ENCODE results near the gene KAT7. TPM values are rescaled to one million over a fixed set of nuclear protein-coding genes. Genes with fewer than 3 reads are reported as not detected.
A peak's percentile ranks its signal among the peaks of the same experiment; 100 is the strongest.

The KAT7 gene
- total RNA-seq, 1 experiment from 2014 or later: 38.1 TPM

- no peak for DNase-seq (ENCODE audit: low read depth)
These were observed 54.4 kb downstream of the KAT7 start for GRCh38 chr17:49842846-49843245.

- DNase-seq (ENCODE audit: low read depth): no peak
These were observed 55.4 kb downstream of the KAT7 start for GRCh38 chr17:49843774-49844350.

GRCh38 chr17:49845321-49845720, 56.8 kb downstream of the KAT7 start:
- DNase-seq (ENCODE audit: low read depth): no peak

- no peak for DNase-seq (ENCODE audit: low read depth)
These were observed 58.6 kb downstream of the KAT7 start for GRCh38 chr17:49846938-49847712.

- DNase-seq (ENCODE audit: low read depth): no peak
These were observed 59.6 kb downstream of the KAT7 start, which contains the start of gene TAC4 for GRCh38 chr17:49848019-49848473. TSS of gene TAC4 (minus strand) at chr17:49848069. CDS start at chr17:49848017, 52 bp downstream.

- DNase-seq (ENCODE audit: low read depth): no peak
These were observed 60.3 kb downstream of the KAT7 start for GRCh38 chr17:49848739-49849138.

- no peak for DNase-seq (ENCODE audit: low read depth)
These were observed 61.7 kb downstream of the KAT7 start for GRCh38 chr17:49850218-49850610.

GRCh38 chr17:49850772-49851386, 62.4 kb downstream of the KAT7 start:
- DNase-seq (ENCODE audit: low read depth): peak; percentile 47

GRCh38 chr17:49851387-49852291, 63.2 kb downstream of the KAT7 start:
- peak; percentile 64 for DNase-seq (ENCODE audit: low read depth)

- DNase-seq (ENCODE audit: low read depth): no peak
These were observed 65.1 kb downstream of the KAT7 start for GRCh38 chr17:49853470-49854015.

GRCh38 chr17:49854126-49854525, 65.6 kb downstream of the KAT7 start:
- no peak for DNase-seq (ENCODE audit: low read depth)

- no peak for DNase-seq (ENCODE audit: low read depth)
These were observed 70.3 kb downstream of the KAT7 start for GRCh38 chr17:49858796-49859195.

- no peak for DNase-seq (ENCODE audit: low read depth)
These were observed 71.8 kb downstream of the KAT7 start for GRCh38 chr17:49859991-49860953.

- DNase-seq (ENCODE audit: low read depth): peak; percentile 29
These were observed 72.8 kb downstream of the KAT7 start for GRCh38 chr17:49861150-49861884.

- no peak for DNase-seq (ENCODE audit: low read depth)
These were observed 74.4 kb downstream of the KAT7 start for GRCh38 chr17:49862781-49863331.

- DNase-seq (ENCODE audit: low read depth): no peak
These were observed 77.5 kb downstream of the KAT7 start for GRCh38 chr17:49866019-49866380.

GRCh38 chr17:49866882-49867413, 78.5 kb downstream of the KAT7 start:
- no peak for DNase-seq (ENCODE audit: low read depth)

- no peak for DNase-seq (ENCODE audit: low read depth)
These were observed 80.5 kb downstream of the KAT7 start for GRCh38 chr17:49869038-49869374.

- DNase-seq (ENCODE audit: low read depth): no peak
These were observed 81.8 kb downstream of the KAT7 start for GRCh38 chr17:49870298-49870697.

Measured in RPMI7951 (cell line).